Vagina (tissue), 2 donors: Measurements from ENCODE around the gene RALGAPB. TPM values are rescaled to one million over a fixed set of nuclear protein-coding genes. Genes with fewer than 3 reads are reported as not detected.

Experiments used
- DNase-seq, 2 donors: peaks; one replicate each; pipeline ENCODE4 v3.0.0-alpha.2; 2017; ENCODE audit errors: extremely low spot score in 2 of 2
- H3K27ac ChIP-seq: fragments of 200-600 bp; sonication (generic); one replicate; pipeline ENCODE4 v1.5.1; 2019
- H3K27me3 ChIP-seq: fragments of 200-600 bp; sonication (generic); one replicate; pipeline ENCODE4 v1.5.1; 2019
- H3K36me3 ChIP-seq, 2 donors: fragments of 200-600 bp; sonication (generic); one replicate each; pipeline ENCODE4 v1.5.1; 2017 to 2019
- H3K4me1 ChIP-seq: fragments of 200-600 bp; sonication (generic); one replicate; pipeline ENCODE4 v1.5.1; 2019
- H3K4me3 ChIP-seq, 2 donors: fragments of 200-600 bp; sonication (generic); 1 replicate in 1 of 2; 2 replicates in 1 of 2; pipeline ENCODE4 v1.5.1; 2016 to 2019
- H3K9me3 ChIP-seq: fragments of 200-600 bp; sonication (generic); one replicate; pipeline ENCODE4 v1.5.1; 2019
- CTCF ChIP-seq, 3 experiments: fragments of 450-650 bp in 2 of 3; fragments of 200-600 bp in 1 of 3; sonication (generic) in 1 of 3; IDR thresholded peaks; one replicate each; pipeline ENCODE4 v1.5.1; 2017 to 2019; ENCODE audit warnings: antibody characterized with exemption in 3 of 3, mild to moderate bottlenecking in 2 of 3, moderate library complexity in 2 of 3
- POLR2A ChIP-seq, 2 donors: fragments of 450-650 bp; IDR thresholded peaks; one replicate each; pipeline ENCODE4 v1.6.1; 2017; ENCODE audit warnings: antibody characterized with exemption in 2 of 2, mild to moderate bottlenecking in 2 of 2, moderate library complexity in 2 of 2
- POLR2AphosphoS5 ChIP-seq, 2 donors: sonication (generic); formaldehyde crosslinking; IDR thresholded peaks; one replicate each; pipeline ENCODE4 v1.9.0; 2017; ENCODE audit warnings: antibody characterized with exemption in 2 of 2, mild to moderate bottlenecking in 2 of 2, low read depth in 1 of 2; ENCODE audit not compliant: insufficient read depth in 1 of 2
- intact Hi-C: fragments of 100-400 bp; cut with DNase I; formaldehyde crosslinking; loops from one replicate; pipeline ENCODE4 v1.15.1; 2023
- total RNA-seq: library from RNA; depleted of rRNA; stranded (reverse); fragments of >200 nt; gene quantifications from one replicate; pipeline ENCODE4 v1.2.3, GENCODE V29; 2016

The RALGAPB gene
- total RNA-seq, 1 donor from 2014 or later = 45.2 TPM

DNA sequence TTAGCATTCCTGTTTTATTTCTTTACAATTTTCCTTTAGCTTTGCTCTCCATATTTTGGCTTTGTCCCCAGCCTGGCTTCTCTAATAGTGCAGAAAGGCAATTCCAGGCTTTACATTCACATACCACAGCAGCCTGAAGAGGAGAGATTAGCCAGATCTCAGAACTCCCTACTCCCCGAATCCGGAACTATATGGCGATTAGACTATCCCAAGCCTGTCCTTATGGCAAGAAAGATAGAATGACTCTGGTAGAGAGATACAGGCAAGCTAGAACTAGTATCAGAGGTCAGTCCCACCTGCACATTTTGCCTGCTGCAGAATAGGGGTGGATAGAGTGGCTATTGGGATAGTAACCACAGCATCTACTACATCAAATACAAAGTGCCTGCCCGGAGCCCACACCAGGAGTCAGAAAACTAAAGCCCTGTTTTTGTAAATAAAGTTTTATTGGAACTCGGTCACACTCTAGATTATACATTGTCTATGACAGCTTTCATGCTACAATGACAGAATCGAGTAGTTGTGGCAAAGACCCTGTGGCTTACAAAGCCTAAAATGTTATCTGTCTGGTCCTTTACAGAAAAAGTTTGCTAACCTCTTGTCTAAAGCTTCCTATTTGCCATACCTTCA lies 91.3 kb downstream of the RALGAPB start:
- Histone ChIP-seq H3K9me3 (no peaks in the 10 kb centered on the region), H3K4me1 (no peaks in the 10 kb centered on the region), H3K36me3 (peaks cover 0 to 60% of the 10 kb centered on the region in 2 donors), H3K27ac (no peak overlapping the region), H3K4me3 (no peak overlapping the region), H3K27me3 (no peaks in the 10 kb centered on the region)
- intact Hi-C loops = no loop called here
- no peak for DNase-seq
- TF ChIP-seq POLR2A (IDR thresholded peaks at IDR 0.05) (no peak), POLR2AphosphoS5 (IDR thresholded peaks at IDR 0.05; ENCODE audit: insufficient read depth in 1 of 2, low read depth in 1 of 2) (no peak), CTCF (IDR thresholded peaks at IDR 0.05) (no peak)

GRCh38 chr20:38564680-38565079 lies 92.0 kb downstream of the RALGAPB start:
- TF ChIP-seq CTCF (IDR thresholded peaks at IDR 0.05) (no peak), POLR2A (IDR thresholded peaks at IDR 0.05) (no peak), POLR2AphosphoS5 (IDR thresholded peaks at IDR 0.05; ENCODE audit: insufficient read depth in 1 of 2, low read depth in 1 of 2) (no peak)
- DNase-seq = no peak
- Histone ChIP-seq H3K9me3 (no peaks in the 10 kb centered on the region), H3K36me3 (peaks cover 0 to 58% of the 10 kb centered on the region in 2 donors), H3K27me3 (no peaks in the 10 kb centered on the region), H3K4me3 (no peak overlapping the region), H3K27ac (no peak overlapping the region), H3K4me1 (no peaks in the 10 kb centered on the region)
- intact Hi-C loops = no loop called here

- H3K4me1 ChIP-seq = no peaks in the 10 kb centered on the region
- no peak overlapping the region for H3K4me3 ChIP-seq
- H3K27ac ChIP-seq = no peak overlapping the region
- H3K27me3 ChIP-seq = no peaks in the 10 kb centered on the region
- intact Hi-C loops = no loop called here
- DNase-seq = no peak
- TF ChIP-seq POLR2AphosphoS5 (IDR thresholded peaks at IDR 0.05; ENCODE audit: insufficient read depth in 1 of 2, low read depth in 1 of 2) = no peak
- TF ChIP-seq POLR2A (IDR thresholded peaks at IDR 0.05) = no peak
- TF ChIP-seq CTCF (IDR thresholded peaks at IDR 0.05) = no peak
- peaks cover 0 to 59% of the 10 kb centered on the region in 2 donors for H3K36me3 ChIP-seq
- no peaks in the 10 kb centered on the region for H3K9me3 ChIP-seq
Observed at GRCh38 chr20:38566036-38566598, 93.5 kb downstream of the RALGAPB start.

DNA sequence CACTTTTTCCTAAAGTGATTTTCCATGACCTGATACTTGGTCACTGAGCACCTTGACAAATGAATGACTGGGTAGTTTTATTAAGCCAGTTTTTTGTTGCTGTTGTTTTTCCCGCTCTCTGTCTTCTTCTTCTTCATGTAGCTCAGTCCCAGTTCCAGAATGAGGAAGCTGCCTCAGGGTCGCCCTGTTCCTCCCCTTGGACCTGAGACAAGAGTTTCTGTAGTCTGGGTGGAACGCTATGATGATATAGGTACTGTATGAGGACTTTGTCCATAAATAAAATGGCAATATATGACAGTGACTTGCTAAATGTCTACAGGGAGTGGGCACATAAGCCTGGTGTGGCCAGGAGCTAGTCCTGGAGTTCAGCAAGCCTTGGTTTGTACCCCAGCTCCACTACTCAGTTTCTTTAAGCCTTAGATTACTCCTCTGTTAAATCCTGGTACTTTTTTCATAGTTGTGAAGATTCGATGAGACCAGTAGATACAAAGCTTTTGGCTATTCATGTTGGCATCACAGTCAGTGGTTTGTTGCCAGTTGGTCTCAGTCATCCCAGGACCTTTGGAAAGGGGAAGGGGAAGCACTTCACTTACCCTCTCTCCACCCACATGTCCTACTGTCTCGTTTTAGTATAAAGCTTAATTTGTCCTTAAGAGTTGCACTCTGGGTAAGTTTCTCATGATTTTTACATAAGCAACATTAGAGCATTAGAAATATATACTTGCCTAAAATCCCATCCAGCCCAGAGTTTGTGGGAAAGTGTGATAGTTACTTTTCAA lies 97.3 kb downstream of the RALGAPB start:
- peaks cover 0 to 72% of the 10 kb centered on the region in 2 donors for H3K36me3 ChIP-seq
- no peaks in the 10 kb centered on the region for H3K4me1 ChIP-seq
- no peak for DNase-seq
- H3K27ac ChIP-seq = no peak overlapping the region
- H3K9me3 ChIP-seq = no peaks in the 10 kb centered on the region
- intact Hi-C loops = no loop called here
- H3K4me3 ChIP-seq = no peak overlapping the region
- TF ChIP-seq POLR2AphosphoS5 (IDR thresholded peaks at IDR 0.05; ENCODE audit: insufficient read depth in 1 of 2, low read depth in 1 of 2) (no peak), POLR2A (IDR thresholded peaks at IDR 0.05) (no peak), CTCF (IDR thresholded peaks at IDR 0.05) (no peak)
- no peaks in the 10 kb centered on the region for H3K27me3 ChIP-seq
